LNCaP clone FGC (cell line): Measurements from ENCODE around the gene PDAP1.
"Not testable (repeated sequence)": the region's sequence is repeated elsewhere in the genome, so short reads cannot be mapped to it uniquely, and the experiment has no call there.

Source experiments
- DNase-seq: peaks from one replicate; pipeline ENCODE4 v3.0.0-alpha.2; 2011; ENCODE audit warnings: low read depth
- H3K4me3 ChIP-seq: 2 replicates; pipeline ENCODE4 v1.5.1; 2011; ENCODE audit warnings: mild to moderate bottlenecking, low read depth, low read length, control low read depth
- CTCF ChIP-seq: IDR thresholded peaks from 2 replicates; pipeline ENCODE4 v1.5.1; 2012; ENCODE audit warnings: mild to moderate bottlenecking; ENCODE audit not compliant: control insufficient read depth, insufficient read depth; ENCODE audit errors: extremely low read depth

PDAP1 gene

DNA sequence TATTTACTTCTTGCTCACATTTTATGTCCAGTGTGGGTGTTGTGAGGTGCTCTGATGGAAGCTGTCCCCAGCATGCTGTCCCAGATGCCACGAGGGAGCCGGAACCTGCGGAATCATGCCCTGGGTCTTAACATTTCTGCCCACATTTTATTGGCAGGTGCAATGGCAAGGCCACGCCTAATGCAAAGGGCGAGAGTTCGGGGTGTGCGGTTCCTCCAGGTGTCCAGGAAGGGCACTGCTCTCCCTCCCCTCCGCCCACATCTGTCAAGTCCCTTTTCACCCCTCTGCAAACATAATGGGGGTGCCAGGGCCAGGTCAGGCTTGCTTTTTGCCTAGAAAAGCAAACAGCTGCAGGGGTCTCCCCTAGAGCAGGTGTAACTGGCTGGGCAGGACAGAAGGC, 16.4 kb downstream of the PDAP1 start:
- TF ChIP-seq CTCF = no peak
- H3K4me3 ChIP-seq = peak overlapping the region; percentile 68
- no peak for DNase-seq

DNA sequence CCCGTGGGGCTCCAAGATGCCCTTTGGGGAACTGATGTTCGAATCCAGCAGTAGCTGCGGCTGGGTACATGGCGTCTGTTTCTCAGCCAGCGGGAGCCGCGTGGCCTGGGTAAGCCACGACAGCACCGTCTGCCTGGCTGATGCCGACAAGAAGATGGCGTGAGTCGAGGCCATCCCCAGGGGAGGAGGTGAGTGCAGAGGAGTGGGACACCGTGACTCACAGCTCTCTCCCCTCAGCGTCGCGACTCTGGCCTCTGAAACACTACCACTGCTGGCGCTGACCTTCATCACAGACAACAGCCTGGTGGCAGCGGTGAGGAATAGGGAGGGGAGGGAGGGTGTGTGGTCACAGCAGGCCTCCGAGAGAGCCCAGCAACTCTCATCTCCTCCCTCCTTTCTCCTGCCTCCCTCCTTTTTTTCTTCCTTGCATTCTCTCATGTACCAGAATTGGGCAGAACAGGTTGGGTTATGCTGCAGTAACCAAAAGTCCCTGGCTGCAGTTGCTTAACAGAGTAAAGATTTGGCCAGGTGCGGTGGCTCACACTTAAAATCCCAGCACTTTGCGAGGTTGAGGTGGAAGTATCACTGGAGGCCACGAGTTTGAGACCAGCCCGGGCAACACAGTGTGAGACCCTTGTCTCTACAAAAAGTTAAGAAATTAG, 17.3 kb downstream of the PDAP1 start:
- no peak for DNase-seq
- no peak for TF ChIP-seq CTCF
- H3K4me3 ChIP-seq = no peak overlapping the region

GRCh38 chr7:99389772-99390171, 18.6 kb downstream of the PDAP1 start:
- no peak overlapping the region for H3K4me3 ChIP-seq
- no peak for DNase-seq
- TF ChIP-seq CTCF = no peak

GRCh38 chr7:99387912-99388311, 20.5 kb downstream of the PDAP1 start:
- H3K4me3 ChIP-seq = no peak overlapping the region
- TF ChIP-seq CTCF = no peak
- DNase-seq = no peak

- H3K4me3 ChIP-seq, DNase-seq: not testable (repeated sequence)
Measured at GRCh38 chr7:99387239-99387635, 21.2 kb downstream of the PDAP1 start.

DNA sequence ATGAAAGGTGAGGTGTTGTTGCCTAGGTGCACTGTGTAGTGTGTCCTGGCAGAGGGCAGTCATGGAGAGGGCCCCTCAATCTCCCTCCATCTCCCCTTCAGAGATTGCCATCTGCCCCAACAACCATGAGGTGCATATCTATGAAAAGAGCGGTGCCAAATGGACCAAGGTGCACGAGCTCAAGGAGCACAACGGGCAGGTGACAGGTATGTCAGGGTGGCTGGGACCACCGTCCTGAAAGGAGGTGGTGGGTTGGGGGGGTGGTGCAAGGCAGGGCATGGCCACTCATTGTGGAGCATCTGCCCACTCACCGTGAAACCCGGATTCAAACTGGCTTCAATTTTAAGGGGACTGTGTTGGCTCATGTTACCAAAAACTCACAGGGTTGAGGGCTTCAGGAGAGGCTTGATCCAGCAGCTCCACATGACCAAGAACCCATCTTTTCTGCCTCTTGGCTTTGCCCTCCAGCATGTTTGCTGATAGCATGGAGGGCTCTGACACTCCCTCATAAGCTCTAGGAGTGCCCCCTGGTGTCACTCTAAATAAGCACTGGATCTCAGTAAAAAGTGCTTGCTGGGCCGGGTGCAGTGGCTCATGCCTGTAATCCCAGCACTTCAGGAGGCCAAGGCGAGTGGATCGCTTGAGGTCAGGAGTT, 21.7 kb downstream of the PDAP1 start:
- no peak for DNase-seq
- H3K4me3 ChIP-seq = no peak overlapping the region
- TF ChIP-seq CTCF = no peak

DNA sequence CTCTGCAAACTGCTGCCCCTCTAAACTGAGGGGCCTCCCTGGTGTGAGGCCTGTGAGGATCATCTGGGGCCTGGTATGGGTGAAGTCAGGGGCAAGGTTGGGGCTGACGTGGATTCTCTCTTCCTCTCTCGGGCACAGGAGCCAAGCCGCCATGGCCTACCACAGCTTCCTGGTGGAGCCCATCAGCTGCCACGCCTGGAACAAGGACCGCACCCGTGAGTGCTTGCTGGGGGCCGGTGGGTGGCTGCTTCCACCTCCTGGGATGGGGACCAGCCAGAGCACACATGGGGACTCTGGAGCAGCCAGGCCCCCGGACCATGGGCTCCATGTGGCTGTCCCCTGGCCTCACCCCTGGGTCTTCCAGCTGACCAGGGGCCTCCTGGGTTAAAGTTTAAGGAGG, 22.8 kb downstream of the PDAP1 start:
- no peak for DNase-seq
- H3K4me3 ChIP-seq = no peak overlapping the region
- no peak for TF ChIP-seq CTCF
